ENCODE data around the gene RBMX.

Gene RBMX

GRCh38 chrX:136829413-136829812 lies 51.1 kb downstream of the RBMX start:
- no peak for DNase-seq

GRCh38 chrX:136828830-136829229 lies 51.7 kb downstream of the RBMX start:
- no peak for DNase-seq

- no peak for DNase-seq
These were observed 53.5 kb downstream of the RBMX start for GRCh38 chrX:136827026-136827425.

GRCh38 chrX:136825771-136826170 lies 54.8 kb downstream of the RBMX start:
- no peak for DNase-seq
